Breast epithelium (tissue), 4 donors: Measurements from ENCODE around the gene KCNH1. TPM values are rescaled to one million over a fixed set of nuclear protein-coding genes. Genes with fewer than 3 reads are reported as not detected.

Experiments used
- DNase-seq, 2 donors: peaks; one replicate each; pipeline ENCODE4 v3.0.0-alpha.2; 2019; ENCODE audit warnings: low spot score in 2 of 2
- H3K27ac ChIP-seq, 2 donors: fragments of 200-600 bp; sonication (generic) in 1 of 2; one replicate each; pipeline ENCODE4 v1.5.1; 2016 to 2019; ENCODE audit warnings: mild to moderate bottlenecking in 1 of 2
- H3K27me3 ChIP-seq, 2 donors: fragments of 200-600 bp; sonication (generic) in 1 of 2; one replicate each; pipeline versions ENCODE4 v1.5.1 to v1.6.0; 2017 to 2019; ENCODE audit warnings: control low read depth in 1 of 2, mild to moderate bottlenecking in 1 of 2
- H3K36me3 ChIP-seq: fragments of 200-600 bp; one replicate; pipeline ENCODE4 v1.5.1; 2019
- H3K4me1 ChIP-seq, 2 donors: fragments of 200-600 bp; sonication (generic); one replicate each; pipeline ENCODE4 v1.5.1; 2016 to 2019; ENCODE audit warnings: control low read depth in 1 of 2
- H3K4me3 ChIP-seq, 3 donors: fragments of 200-600 bp; sonication (generic); 1 replicate in 2 of 3; 2 replicates in 1 of 3; pipeline ENCODE4 v1.5.1; 2016 to 2019; ENCODE audit warnings: mild to moderate bottlenecking in 3 of 3, moderate library complexity in 2 of 3
- H3K9me3 ChIP-seq, 2 donors: fragments of 200-600 bp; sonication (generic) in 1 of 2; one replicate each; pipeline ENCODE4 v1.5.1; 2016 to 2019; ENCODE audit warnings: control low read depth in 1 of 2
- CTCF ChIP-seq, 3 donors: fragments of 450-650 bp; IDR thresholded peaks; one replicate each; pipeline ENCODE4 v1.5.1; 2016 to 2017; ENCODE audit warnings: antibody characterized with exemption in 3 of 3, mild to moderate bottlenecking in 3 of 3, moderate library complexity in 3 of 3
- POLR2A ChIP-seq: fragments of 450-650 bp; IDR thresholded peaks from one replicate; pipeline ENCODE4 v1.6.1; 2016; ENCODE audit warnings: antibody characterized with exemption, mild to moderate bottlenecking, moderate library complexity
- POLR2AphosphoS5 ChIP-seq, 3 donors: sonication (generic); formaldehyde crosslinking; IDR thresholded peaks; one replicate each; pipeline ENCODE4 v1.6.1; 2017; ENCODE audit warnings: antibody characterized with exemption in 3 of 3
- intact Hi-C: fragments of 100-400 bp; cut with DNase I; formaldehyde crosslinking; loops from one replicate; pipeline ENCODE4 v1.15.1; 2023; ENCODE audit warnings: low total_unique reads
- total RNA-seq, 3 donors: library from RNA; depleted of rRNA; stranded (reverse); fragments of >200 nt; gene quantifications; one replicate each; pipeline ENCODE4 v1.1.0, GENCODE V29; 2016

The KCNH1 gene
- total RNA-seq, 3 donors from 2014 or later, result 0.32 to 1.3 TPM; not detected in 1

- H3K4me1 ChIP-seq, result no peaks in the 10 kb centered on the region
- TF ChIP-seq CTCF (IDR thresholded peaks at IDR 0.05) (no peak), POLR2AphosphoS5 (IDR thresholded peaks at IDR 0.05) (no peak), POLR2A (no peak)
- H3K36me3 ChIP-seq, result no peaks in the 10 kb centered on the region
- no peaks in the 10 kb centered on the region for H3K27me3 ChIP-seq
- no peak overlapping the region for H3K27ac ChIP-seq
- no peaks in the 10 kb centered on the region for H3K9me3 ChIP-seq
- intact Hi-C loops, result no loop called here
- no peak for DNase-seq
- no peak overlapping the region for H3K4me3 ChIP-seq
Observed at GRCh38 chr1:210775289-210775688, 358.7 kb downstream of the KCNH1 start.

GRCh38 chr1:210773450-210773849 is 360.5 kb downstream of the KCNH1 start:
- H3K4me1 ChIP-seq, result no peaks in the 10 kb centered on the region
- no peak for TF ChIP-seq POLR2A
- no peak for TF ChIP-seq CTCF (IDR thresholded peaks at IDR 0.05)
- TF ChIP-seq POLR2AphosphoS5 (IDR thresholded peaks at IDR 0.05), result no peak
- no peak overlapping the region for H3K4me3 ChIP-seq
- no peaks in the 10 kb centered on the region for H3K9me3 ChIP-seq
- DNase-seq, result no peak
- no peaks in the 10 kb centered on the region for H3K36me3 ChIP-seq
- intact Hi-C loops, result no loop called here
- H3K27ac ChIP-seq, result no peak overlapping the region
- no peaks in the 10 kb centered on the region for H3K27me3 ChIP-seq

GRCh38 chr1:210771131-210771530 is 362.8 kb downstream of the KCNH1 start:
- Histone ChIP-seq H3K36me3 (no peaks in the 10 kb centered on the region), H3K4me3 (no peak overlapping the region), H3K27ac (no peak overlapping the region), H3K27me3 (no peaks in the 10 kb centered on the region), H3K9me3 (no peaks in the 10 kb centered on the region), H3K4me1 (no peaks in the 10 kb centered on the region)
- intact Hi-C loops, result no loop called here
- TF ChIP-seq POLR2A, result no peak
- TF ChIP-seq POLR2AphosphoS5 (IDR thresholded peaks at IDR 0.05), result no peak
- no peak for DNase-seq

- H3K9me3 ChIP-seq, result no peaks in the 10 kb centered on the region
- TF ChIP-seq POLR2AphosphoS5 (IDR thresholded peaks at IDR 0.05), result no peak
- TF ChIP-seq CTCF (IDR thresholded peaks at IDR 0.05), result no peak
- TF ChIP-seq POLR2A, result no peak
- H3K36me3 ChIP-seq, result no peaks in the 10 kb centered on the region
- no peak for DNase-seq
- H3K4me3 ChIP-seq, result no peak overlapping the region
- H3K27ac ChIP-seq, result no peak overlapping the region
- no peaks in the 10 kb centered on the region for H3K4me1 ChIP-seq
- no peaks in the 10 kb centered on the region for H3K27me3 ChIP-seq
- intact Hi-C loops, result no loop called here
Observed at GRCh38 chr1:210770396-210770984, 363.5 kb downstream of the KCNH1 start.

- H3K4me1 ChIP-seq, result no peaks in the 10 kb centered on the region
- H3K4me3 ChIP-seq, result no peak overlapping the region
- DNase-seq, result no peak
- no peaks in the 10 kb centered on the region for H3K9me3 ChIP-seq
- no peaks in the 10 kb centered on the region for H3K27me3 ChIP-seq
- H3K27ac ChIP-seq, result no peak overlapping the region
- intact Hi-C loops, result no loop called here
- TF ChIP-seq POLR2AphosphoS5 (IDR thresholded peaks at IDR 0.05), result no peak
- TF ChIP-seq CTCF (IDR thresholded peaks at IDR 0.05), result no peak
- TF ChIP-seq POLR2A, result no peak
- H3K36me3 ChIP-seq, result no peaks in the 10 kb centered on the region
Observed at GRCh38 chr1:210769473-210769872, 364.5 kb downstream of the KCNH1 start.

GRCh38 chr1:210764536-210764935 is 369.4 kb downstream of the KCNH1 start:
- no peak overlapping the region for H3K4me3 ChIP-seq
- H3K9me3 ChIP-seq, result peaks cover 0 to 16% of the 10 kb centered on the region in 2 donors
- H3K27me3 ChIP-seq, result no peaks in the 10 kb centered on the region
- intact Hi-C loops, result no loop called here
- no peaks in the 10 kb centered on the region for H3K4me1 ChIP-seq
- TF ChIP-seq POLR2AphosphoS5 (IDR thresholded peaks at IDR 0.05), result no peak
- TF ChIP-seq POLR2A, result no peak
- no peak for TF ChIP-seq CTCF (IDR thresholded peaks at IDR 0.05)
- H3K27ac ChIP-seq, result no peak overlapping the region
- no peak for DNase-seq
- no peaks in the 10 kb centered on the region for H3K36me3 ChIP-seq
